ENCODE results near the gene KIAA0825.

GRCh38 chr5:94184870-94185269 is 433.5 kb downstream of the KIAA0825 start:
- no peak for TF ChIP-seq GATA2 (IDR thresholded peaks at IDR 0.05; ENCODE audit: low read depth, low read length)
- TF ChIP-seq GATA3 (IDR thresholded peaks at IDR 0.05; ENCODE audit: low read depth, low read length) = no peak
